ENCODE results near the gene ACSF2. TPM values are rescaled to one million over a fixed set of nuclear protein-coding genes. Genes with fewer than 3 reads are reported as not detected.
"Not testable (repeated sequence)": the region's sequence is repeated elsewhere in the genome, so short reads cannot be mapped to it uniquely, and the experiment has no call there.

Gene ACSF2
- total RNA-seq, 1 experiment from 2014 or later: 72.7 TPM

GRCh38 chr17:50405351-50405750, 20.7 kb upstream of the ACSF2 start:
- CTCF ChIA-PET; H3K9me3 ChIP-seq (ENCODE audit: low read length); H3K9me2 ChIP-seq (replicated peaks; ENCODE audit: low read length); BruUV-seq (replicated peaks); H3K4me2 ChIP-seq (ENCODE audit: low read length); intact Hi-C loops (cut with micrococcal nuclease); H3K27me3 ChIP-seq (ENCODE audit: low read length); H3K4me3 ChIP-seq (ENCODE audit: low read length); H4K20me1 ChIP-seq (ENCODE audit: low read length); H3K4me1 ChIP-seq (ENCODE audit: insufficient read depth, low read length); POLR2A ChIA-PET (ENCODE audit: unreplicated experiment); H2AFZ ChIP-seq (ENCODE audit: low read length); H3K9ac ChIP-seq (ENCODE audit: low read length); H3F3A ChIP-seq (ENCODE audit: low read length, unreplicated experiment); H3K36me3 ChIP-seq (ENCODE audit: low read depth, low read length); H3K79me2 ChIP-seq (ENCODE audit: low read length); DNase-seq; ATAC-seq; H3K27ac ChIP-seq (ENCODE audit: low read length): not testable (repeated sequence)

GRCh38 chr17:50406578-50406977, 19.4 kb upstream of the ACSF2 start:
- H3K9ac ChIP-seq (ENCODE audit: low read length): no peak overlapping the region
- no peaks in the 10 kb centered on the region for H3F3A ChIP-seq (ENCODE audit: low read length, unreplicated experiment)
- no peaks in the 10 kb centered on the region for H3K4me1 ChIP-seq (ENCODE audit: insufficient read depth, low read length)
- no peak overlapping the region for H3K4me3 ChIP-seq (ENCODE audit: low read length)
- H3K9me3 ChIP-seq (ENCODE audit: low read length): no peaks in the 10 kb centered on the region
- no peaks in the 10 kb centered on the region for H3K79me2 ChIP-seq (ENCODE audit: low read length)
- TF ChIP-seq EZH2phosphoT487 (IDR thresholded peaks at IDR 0.05; ENCODE audit: borderline replicate concordance, low read length) (no peak), EZH2 (IDR thresholded peaks at IDR 0.05; ENCODE audit: low read length, unreplicated experiment) (no peak), CTCF (conservative IDR thresholded peaks at IDR 0.05; ENCODE audit: low read depth, low read length) (no peak)
- no TSS peak for BruUV-seq (replicated peaks)
- CTCF ChIA-PET: interaction anchor here (0.8 kb wide), 1 partner anchor 9 kb away, joined by 3 read pairs; the partner anchor contains the start of gene LRRC59
- H3K27me3 ChIP-seq (ENCODE audit: low read length): no peaks in the 10 kb centered on the region
- no peak overlapping the region for H2AFZ ChIP-seq (ENCODE audit: low read length)
- POLR2A ChIA-PET (ENCODE audit: unreplicated experiment): no interaction called here
- intact Hi-C loops (cut with micrococcal nuclease): no loop called here
- no peaks in the 10 kb centered on the region for H3K9me2 ChIP-seq (replicated peaks; ENCODE audit: low read length)
- H3K4me2 ChIP-seq (ENCODE audit: low read length): no peak overlapping the region
- H3K36me3 ChIP-seq (ENCODE audit: low read depth, low read length): no peaks in the 10 kb centered on the region
- no peak for DNase-seq
- ATAC-seq: no peak
- no peak overlapping the region for H3K27ac ChIP-seq (ENCODE audit: low read length)
- H4K20me1 ChIP-seq (ENCODE audit: low read length): no peaks in the 10 kb centered on the region

DNA sequence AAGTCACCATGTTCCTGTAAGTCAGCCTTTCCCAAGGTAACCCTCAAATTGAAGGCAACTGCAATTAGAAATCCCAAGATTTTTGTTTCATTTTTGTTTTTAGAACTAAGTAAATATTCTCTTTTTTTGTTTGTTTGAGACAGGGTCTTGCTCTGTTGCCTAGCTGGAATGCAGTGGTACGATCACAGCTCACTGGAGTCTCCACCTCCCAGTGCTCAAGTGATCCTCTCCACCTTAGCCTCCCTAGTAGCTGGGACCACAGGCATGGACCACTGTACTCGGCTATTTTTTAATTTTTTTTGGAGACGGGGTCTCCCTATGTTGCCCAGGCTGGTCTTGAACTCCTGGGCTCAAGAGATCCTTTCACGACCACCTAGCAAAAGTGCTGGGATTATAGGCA, 18.1 kb upstream of the ACSF2 start:
- no peaks in the 10 kb centered on the region for H3K9me3 ChIP-seq (ENCODE audit: low read length)
- no TSS peak for BruUV-seq (replicated peaks)
- H3K4me1 ChIP-seq (ENCODE audit: insufficient read depth, low read length): no peaks in the 10 kb centered on the region
- no peak overlapping the region for H2AFZ ChIP-seq (ENCODE audit: low read length)
- no peak overlapping the region for H3K27ac ChIP-seq (ENCODE audit: low read length)
- intact Hi-C loops (cut with micrococcal nuclease): no loop called here
- H3K9ac ChIP-seq (ENCODE audit: low read length): no peak overlapping the region
- H3F3A ChIP-seq (ENCODE audit: low read length, unreplicated experiment): no peaks in the 10 kb centered on the region
- no peaks in the 10 kb centered on the region for H3K79me2 ChIP-seq (ENCODE audit: low read length)
- TF ChIP-seq EZH2 (IDR thresholded peaks at IDR 0.05; ENCODE audit: low read length, unreplicated experiment) (no peak), EZH2phosphoT487 (IDR thresholded peaks at IDR 0.05; ENCODE audit: borderline replicate concordance, low read length) (no peak), CTCF (conservative IDR thresholded peaks at IDR 0.05; ENCODE audit: low read depth, low read length) (no peak)
- no peak overlapping the region for H3K4me3 ChIP-seq (ENCODE audit: low read length)
- H3K36me3 ChIP-seq (ENCODE audit: low read depth, low read length): no peaks in the 10 kb centered on the region
- CTCF ChIA-PET: no interaction called here
- POLR2A ChIA-PET (ENCODE audit: unreplicated experiment): no interaction called here
- no peak for DNase-seq
- H3K4me2 ChIP-seq (ENCODE audit: low read length): no peak overlapping the region
- no peak for ATAC-seq
- H4K20me1 ChIP-seq (ENCODE audit: low read length): no peaks in the 10 kb centered on the region
- H3K9me2 ChIP-seq (replicated peaks; ENCODE audit: low read length): no peaks in the 10 kb centered on the region
- no peaks in the 10 kb centered on the region for H3K27me3 ChIP-seq (ENCODE audit: low read length)

Measured in PC-3 (cell line).